OCI-LY7 (cell line): ENCODE measurements around the gene C16orf86. TPM values are rescaled to one million over a fixed set of nuclear protein-coding genes. Genes with fewer than 3 reads are reported as not detected.

ENCODE experiments used
- BruUV-seq: library from RNA; stranded (reverse); fragments of 400-500 nt; replicated peaks from 2 replicates; lab custom pipeline; 2021; lab: Mats Ljungman, UMichigan
- CTCF ChIA-PET: fragments of 300-600 bp; sonication (Branson Sonifier 250); formaldehyde crosslinking; loops from one replicate; lab custom pipeline; 2022; ENCODE audit warnings: antibody characterized with exemption; ENCODE audit not compliant: unreplicated experiment; lab: Charles Lee
- POLR2A ChIA-PET: fragments of 300-600 bp; sonication (Branson Sonifier 250); formaldehyde crosslinking; loops from one replicate; lab custom pipeline; 2022; ENCODE audit warnings: antibody characterized with exemption; lab: Charles Lee
- DNase-seq: peaks from one replicate; pipeline ENCODE4 v3.0.0-alpha.2; 2015; ENCODE audit warnings: low spot score
- H2AFZ ChIP-seq: fragments of 200-600 bp; sonication (generic), shearing (Covaris generic); 2 replicates; pipeline ENCODE4 v1.6.1; 2014; ENCODE audit warnings: mild to moderate bottlenecking, antibody characterized with exemption, low read length, moderate library complexity
- H3K27ac ChIP-seq: fragments of 200-600 bp; sonication (generic); 2 replicates; pipeline ENCODE4 v1.5.1; 2014; ENCODE audit warnings: mixed run types, low read depth, mild to moderate bottlenecking, moderate library complexity, low read length, inconsistent platforms; ENCODE audit not compliant: poor library complexity, severe bottlenecking
- H3K36me3 ChIP-seq: fragments of 200-600 bp; sonication (generic); 2 replicates; pipeline ENCODE4 v1.6.1; 2014; ENCODE audit warnings: mild to moderate bottlenecking, antibody characterized with exemption, low read length, moderate library complexity, mixed read lengths; ENCODE audit not compliant: insufficient read depth
- H3K4me1 ChIP-seq: fragments of 200-600 bp; sonication (generic); 2 replicates; pipeline ENCODE4 v1.5.1; 2014; ENCODE audit warnings: mild to moderate bottlenecking, low read length; ENCODE audit not compliant: insufficient read depth, poor library complexity, severe bottlenecking
- H3K4me2 ChIP-seq: fragments of 200-600 bp; sonication (generic); 2 replicates; pipeline ENCODE4 v1.6.1; 2014; ENCODE audit warnings: mild to moderate bottlenecking, low read length
- H3K4me3 ChIP-seq: fragments of 200-600 bp; sonication (generic); 2 replicates; pipeline ENCODE4 v1.5.1; 2014; ENCODE audit warnings: mild to moderate bottlenecking, low read depth, low read length; ENCODE audit not compliant: poor library complexity, severe bottlenecking
- H3K79me2 ChIP-seq: fragments of 200-600 bp; sonication (generic); 2 replicates; pipeline ENCODE4 v1.6.1; 2016; ENCODE audit warnings: low read depth, mild to moderate bottlenecking, low read length, moderate library complexity, mixed read lengths; ENCODE audit not compliant: insufficient read depth
- H3K9me2 ChIP-seq: fragments of 200-600 bp; sonication (generic); 2 replicates; pipeline ENCODE4 v1.6.1; 2016; ENCODE audit warnings: mild to moderate bottlenecking, low read length, mixed read lengths; ENCODE audit not compliant: insufficient read depth
- H3K9me3 ChIP-seq: fragments of 200-600 bp; sonication (generic); 2 replicates; pipeline ENCODE4 v1.6.1; 2014; ENCODE audit warnings: mild to moderate bottlenecking, mixed run types, low read length, mixed read lengths
- H4K20me1 ChIP-seq: fragments of 200-600 bp; sonication (generic); 2 replicates; pipeline ENCODE4 v1.6.1; 2014; ENCODE audit warnings: mild to moderate bottlenecking, antibody characterized with exemption, low read length, moderate library complexity, mixed read lengths; ENCODE audit not compliant: insufficient read depth
- CTCF ChIP-seq: fragments of 200-600 bp; sonication (generic); conservative IDR thresholded peaks from 2 replicates; pipeline ENCODE4 v1.5.1; 2014; ENCODE audit warnings: mild to moderate bottlenecking, antibody characterized with exemption, low read length, moderate library complexity, mixed read lengths
- EZH2phosphoT487 ChIP-seq: fragments of 200-600 bp; sonication (generic); IDR thresholded peaks from 2 replicates; pipeline ENCODE4 v1.6.1; 2018; ENCODE audit warnings: low read depth, borderline replicate concordance, mild to moderate bottlenecking, mixed run types, antibody characterized with exemption, low read length, moderate library complexity, mixed read lengths
- intact Hi-C: fragments of 100-400 bp; cut with micrococcal nuclease; formaldehyde crosslinking; loops from one replicate; pipeline ENCODE4 v1.10.0; 2022; ENCODE audit not compliant: unreplicated experiment
- total RNA-seq, 2 experiments: library from RNA; depleted of rRNA in 1 of 2; stranded (reverse); fragments of >200 nt in 1 of 2; shearing (Covaris generic) in 1 of 2; gene quantifications; 2 replicates each; pipeline ENCODE4 v1.2.3, GENCODE V29; 2014 to 2022

The C16orf86 gene
- total RNA-seq, 2 experiments from 2014 or later, result 4.7 to 7.8 TPM

- no peaks in the 10 kb centered on the region for H3K9me3 ChIP-seq
- peak overlapping the region; percentile 69 for H3K4me3 ChIP-seq
- TF ChIP-seq EZH2phosphoT487, result no peak
- no peak for TF ChIP-seq CTCF
- no peaks in the 10 kb centered on the region for H4K20me1 ChIP-seq
- peak overlapping the region; percentile 60; the same call in 1 of the 2 replicates for H2AFZ ChIP-seq
- peak overlapping the region; percentile 93 for H3K4me2 ChIP-seq
- no peak for DNase-seq
- H3K4me1 ChIP-seq, result peaks cover 38% of the 10 kb centered on the region
- H3K27ac ChIP-seq, result peak overlapping the region; percentile 80
- intact Hi-C loops, result no loop called here
- H3K9me2 ChIP-seq, result no peaks in the 10 kb centered on the region
- H3K79me2 ChIP-seq, result no peaks in the 10 kb centered on the region
- no peaks in the 10 kb centered on the region for H3K36me3 ChIP-seq
- ChIA-PET POLR2A (interaction anchor here (0.6 to 1.6 kb wide), 6 partner anchors 23 to 198 kb away, joined by 3 to 6 read pairs (median 4); partner anchors contain the start of gene CARMIL2), CTCF (interaction anchor here (0.7 to 2.3 kb wide), 5 partner anchors 104 to 178 kb away, joined by 3 to 9 read pairs (median 6); no protein-coding TSS in a partner anchor)
- no TSS peak for BruUV-seq
Measured at GRCh38 chr16:67667453-67667816, 821 bp downstream of the C16orf86 start.

- DNase-seq, result peak; percentile 96
- no TSS peak for BruUV-seq
- CTCF ChIA-PET, result interaction anchor here (0.7 to 2.3 kb wide), 6 partner anchors 22 to 179 kb away, joined by 3 to 9 read pairs (median 5); no protein-coding TSS in a partner anchor
- intact Hi-C loops, result loop anchor here (1.0 kb wide), 1 partner anchor 147 kb away; no protein-coding TSS in a partner anchor
- H2AFZ ChIP-seq, result peak overlapping the region; percentile 60; the same call in 1 of the 2 replicates
- H3K4me1 ChIP-seq, result peaks cover 38% of the 10 kb centered on the region
- H3K79me2 ChIP-seq, result no peaks in the 10 kb centered on the region
- no peaks in the 10 kb centered on the region for H4K20me1 ChIP-seq
- no peaks in the 10 kb centered on the region for H3K36me3 ChIP-seq
- H3K9me3 ChIP-seq, result no peaks in the 10 kb centered on the region
- peak overlapping the region; percentile 93 for H3K4me2 ChIP-seq
- TF ChIP-seq EZH2phosphoT487 (no peak), CTCF (peak; percentile 79)
- H3K9me2 ChIP-seq, result no peaks in the 10 kb centered on the region
- H3K27ac ChIP-seq, result peak overlapping the region; percentile 80
- H3K4me3 ChIP-seq, result peak overlapping the region; percentile 69
- POLR2A ChIA-PET, result interaction anchor here (0.6 to 1.6 kb wide), 7 partner anchors 23 to 198 kb away, joined by 3 to 6 read pairs (median 3); partner anchors contain the start of gene CARMIL2
Measured at GRCh38 chr16:67667817-67668494, 1.3 kb downstream of the C16orf86 start.
